Activated CD8-positive, alpha-beta memory T cell treated with anti-CD3 and anti-CD28 coated beads for 48 hours (primary cell): Measurements from ENCODE around the gene SNX15.
A peak's percentile ranks its signal among the peaks of the same experiment; 100 is the strongest.
"Not testable (repeated sequence)": the region's sequence is repeated elsewhere in the genome, so short reads cannot be mapped to it uniquely, and the experiment has no call there.

Source experiments
- DNase-seq, 3 experiments: peaks; one replicate each; pipeline ENCODE4 v3.0.0-alpha.2; 2020; ENCODE audit warnings: low read depth in 2 of 3, low spot score in 2 of 3

The SNX15 gene

DNA sequence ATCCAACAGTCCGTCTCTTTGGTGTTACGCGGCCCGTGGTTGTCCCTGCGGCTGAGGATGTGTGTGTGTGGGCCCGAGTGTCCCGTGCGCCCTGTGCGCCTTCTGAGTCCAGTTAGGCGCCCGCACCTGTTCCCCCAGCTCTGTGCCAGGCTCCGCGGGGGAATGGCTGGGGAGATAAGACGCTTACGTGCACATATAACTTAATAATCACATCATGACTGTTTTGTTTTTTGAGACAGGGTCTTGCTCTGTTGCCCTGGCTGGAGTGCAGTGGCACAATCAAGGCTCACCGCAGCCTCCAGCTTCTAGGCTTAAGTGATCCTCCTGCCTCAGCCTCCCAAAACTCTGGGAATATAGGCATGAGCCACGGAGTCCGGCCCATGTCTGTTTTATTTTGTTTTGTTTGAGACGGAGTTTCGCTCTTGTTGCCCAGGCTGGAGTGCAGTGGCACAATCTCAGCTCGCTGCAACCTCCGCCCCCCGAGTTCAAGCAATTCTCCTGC, 12.5 kb upstream of the SNX15 start:
- DNase-seq = peak in 1 of 3 experiments; percentile 14

DNA sequence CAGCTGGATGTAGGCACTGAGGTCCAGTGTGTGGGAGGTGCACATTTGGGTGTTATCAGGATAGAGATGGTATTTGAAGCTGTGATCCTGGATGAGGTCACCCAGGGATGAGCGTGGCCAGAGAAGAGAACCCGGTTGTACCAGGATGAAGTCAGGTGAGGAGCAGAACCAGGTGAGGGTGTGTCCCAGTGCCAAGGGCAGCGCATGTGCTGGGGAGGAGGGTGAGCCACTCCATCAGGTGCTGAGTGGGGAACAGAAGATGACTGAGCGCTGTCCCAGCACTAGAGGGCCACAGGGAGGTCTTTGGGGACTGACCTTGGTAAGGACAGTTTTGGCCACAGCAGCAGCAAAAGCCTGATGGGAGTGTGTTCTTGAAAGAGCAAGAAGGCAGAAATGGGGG, 10.5 kb upstream of the SNX15 start:
- no peak for DNase-seq

- no peak for DNase-seq
Measured at GRCh38 chr11:65017937-65018336, 9.3 kb upstream of the SNX15 start.

DNA sequence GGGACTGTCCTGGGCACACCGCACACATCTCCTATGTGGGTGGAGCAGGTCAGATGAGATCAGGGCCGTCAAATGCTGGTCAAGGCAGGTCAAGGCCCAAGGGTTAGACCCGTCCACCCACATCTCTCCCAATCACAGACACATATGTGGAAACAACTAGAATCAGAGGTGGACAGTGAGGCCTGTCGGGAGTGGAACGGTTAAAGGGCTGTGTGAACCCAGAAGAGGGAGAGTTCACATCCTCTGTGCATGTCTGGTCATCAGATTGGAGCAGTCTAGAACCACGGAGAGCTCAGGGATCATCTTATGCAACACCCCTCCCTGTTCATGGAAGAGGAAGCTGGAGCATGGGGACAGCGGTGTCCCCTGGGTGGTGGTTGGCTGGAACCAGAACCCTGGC, 7.4 kb upstream of the SNX15 start:
- DNase-seq = no peak

DNA sequence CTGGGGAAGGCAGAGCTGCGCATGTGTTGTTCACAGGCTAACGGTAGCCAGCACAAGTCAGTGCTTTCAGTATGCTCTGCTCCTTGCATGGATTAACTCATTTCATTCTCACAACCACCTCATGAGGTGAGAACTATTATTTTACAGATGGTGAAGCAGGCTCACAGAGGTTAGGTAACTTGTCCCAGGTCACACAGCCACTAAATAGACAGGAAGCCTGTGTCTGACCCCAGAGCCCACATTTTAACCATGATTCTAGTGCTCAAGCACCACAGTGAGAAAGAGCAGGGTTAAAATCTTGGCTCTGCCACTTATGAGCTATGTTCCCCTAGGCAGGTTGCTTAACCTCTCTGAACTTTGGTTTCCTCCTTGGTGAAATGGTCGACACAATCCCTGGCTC, 6.2 kb upstream of the SNX15 start:
- no peak for DNase-seq

- DNase-seq = no peak
Measured at GRCh38 chr11:65021509-65021908, 5.7 kb upstream of the SNX15 start.

DNA sequence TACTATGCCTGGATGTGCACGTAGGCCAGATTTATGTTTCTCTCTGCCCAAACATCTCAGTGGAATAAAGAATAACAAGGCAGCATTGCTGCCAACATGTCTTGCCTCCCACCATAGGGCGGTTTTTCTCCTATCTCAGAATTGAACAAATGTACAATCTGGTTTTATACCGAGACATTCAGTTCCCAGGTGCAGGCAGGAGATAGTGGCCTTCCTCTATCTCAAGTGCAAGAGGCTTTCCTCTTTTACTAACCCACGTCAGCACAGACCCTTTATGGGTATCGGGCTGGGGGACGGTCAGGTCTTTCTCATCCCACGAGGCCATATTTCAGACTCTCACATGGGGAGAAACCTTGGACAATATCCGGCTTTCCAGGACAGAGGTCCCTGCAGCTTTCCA, 3.7 kb upstream of the SNX15 start:
- not testable (repeated sequence) for DNase-seq

GRCh38 chr11:65026810-65027209, 429 bp upstream of the SNX15 start:
- no peak for DNase-seq

GRCh38 chr11:65032216-65032615, 5.0 kb downstream of the SNX15 start:
- DNase-seq = no peak

DNA sequence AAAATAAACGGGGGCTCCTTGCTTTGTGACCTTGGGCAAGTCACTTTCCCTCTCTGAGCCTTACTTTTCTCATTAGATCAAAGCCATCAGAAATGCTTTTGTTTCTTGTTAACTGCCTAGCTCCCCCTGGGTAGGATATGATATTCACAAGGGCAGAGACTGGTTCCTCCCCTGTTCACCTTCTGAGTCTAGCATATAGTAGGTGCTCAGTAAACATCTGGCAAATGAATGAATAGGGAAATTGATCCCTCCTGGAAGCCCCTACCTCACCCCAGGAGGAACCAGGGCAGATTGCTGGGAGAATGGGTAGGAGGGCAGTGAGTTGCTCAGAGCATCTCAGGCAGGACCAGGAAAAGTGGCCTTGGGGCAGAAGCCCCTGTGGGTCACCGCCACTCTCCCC, 7.2 kb downstream of the SNX15 start:
- DNase-seq = no peak

DNA sequence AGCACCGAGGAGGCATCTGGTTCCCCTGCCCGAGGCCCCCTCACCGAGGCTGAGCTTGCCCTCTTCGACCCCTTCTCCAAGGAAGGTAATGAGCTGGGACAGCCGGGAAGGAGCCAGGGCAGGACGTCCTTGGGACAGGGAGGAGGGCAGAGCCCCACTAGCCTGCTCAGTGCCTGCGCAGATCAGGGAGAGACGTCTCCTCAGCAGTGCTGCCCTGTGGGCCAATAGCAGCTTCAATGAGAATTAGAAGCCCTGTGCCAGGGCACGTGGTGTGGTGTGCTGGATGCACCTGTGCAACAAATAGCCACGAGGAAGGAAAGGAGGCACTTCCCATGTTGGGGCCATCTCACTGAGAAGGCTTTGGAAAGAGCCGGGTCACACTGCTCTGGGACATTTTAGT, 8.3 kb downstream of the SNX15 start:
- no peak for DNase-seq

DNA sequence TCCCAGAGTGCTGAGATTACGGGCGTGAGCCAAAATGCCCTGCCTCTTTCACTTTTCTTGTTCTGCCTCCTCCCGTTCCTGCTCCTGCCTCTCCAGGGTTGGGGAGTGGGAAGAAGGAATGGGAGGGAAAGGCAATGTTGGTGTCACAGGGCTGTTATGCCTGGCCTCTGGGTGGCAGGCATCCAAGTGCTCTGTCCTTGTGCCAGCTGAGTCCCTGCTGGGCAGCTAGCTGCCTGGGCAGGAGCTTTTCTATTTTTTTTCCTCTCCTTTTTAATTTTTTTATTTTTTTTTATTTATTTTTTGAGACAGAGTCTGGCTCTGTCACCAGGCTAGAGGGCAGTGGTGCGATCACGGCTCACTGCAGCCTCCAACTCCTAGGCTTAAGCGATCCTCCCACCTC, 9.7 kb downstream of the SNX15 start:
- no peak for DNase-seq

DNA sequence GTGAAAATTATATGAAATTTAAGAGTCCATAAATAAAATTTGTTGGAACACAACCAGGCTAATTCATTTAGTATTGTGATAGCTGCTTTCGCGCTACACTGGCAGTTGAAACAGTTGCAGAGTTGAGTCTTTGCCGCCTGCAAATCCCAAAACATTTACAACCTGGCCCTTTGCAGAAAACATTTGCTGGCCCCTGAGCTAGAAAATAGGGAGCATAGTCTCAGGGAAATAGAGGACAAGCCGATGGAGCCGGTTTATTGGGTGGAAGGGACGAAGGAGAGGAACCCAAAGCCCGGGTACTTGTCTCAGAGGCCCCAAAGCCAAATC, 13.2 kb downstream of the SNX15 start:
- DNase-seq = no peak

DNA sequence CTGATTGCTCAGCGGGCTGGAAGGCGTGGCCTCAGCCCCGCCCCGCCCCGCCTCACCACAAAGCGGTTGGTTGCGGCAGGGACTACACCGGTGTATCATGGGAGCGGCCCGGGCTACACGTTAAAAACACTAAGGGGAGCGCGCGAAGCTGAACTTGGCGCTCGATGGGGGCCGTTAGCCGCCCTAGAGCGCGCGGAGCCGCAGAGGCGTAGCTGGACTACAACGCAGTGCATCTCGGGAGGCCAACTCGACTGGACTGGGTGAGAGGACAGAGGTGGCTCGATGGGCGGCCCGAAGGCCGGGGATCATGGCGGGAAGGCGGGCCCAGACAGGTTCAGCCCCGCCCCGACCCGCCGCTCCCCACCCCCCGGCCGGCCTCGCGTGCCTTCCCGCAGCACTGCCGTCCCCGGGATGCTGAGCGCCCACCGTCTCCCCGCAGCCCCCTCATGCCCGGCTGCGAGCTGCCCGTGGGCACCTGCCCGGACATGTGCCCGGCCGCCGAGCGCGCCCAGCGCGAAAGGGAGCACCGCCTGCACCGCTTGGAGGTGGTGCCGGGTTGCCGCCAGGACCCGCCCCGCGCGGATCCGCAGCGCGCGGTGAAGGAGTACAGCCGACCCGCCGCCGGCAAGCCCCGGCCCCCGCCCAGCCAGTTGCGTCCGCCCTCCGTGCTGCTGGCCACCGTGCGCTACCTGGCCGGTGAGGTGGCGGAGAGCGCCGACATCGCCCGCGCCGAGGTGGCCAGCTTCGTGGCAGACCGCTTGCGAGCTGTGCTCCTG, 13.8 kb downstream of the SNX15 start, which contains the start of gene SAC3D1:
Gene SAC3D1, plus strand, starts transcription at position 364 of the 776 bp plus-strand sequence. Its CDS starts 83 bp downstream, at position 447.
- peak; percentile 68 to 77 (median 71) for DNase-seq

DNA sequence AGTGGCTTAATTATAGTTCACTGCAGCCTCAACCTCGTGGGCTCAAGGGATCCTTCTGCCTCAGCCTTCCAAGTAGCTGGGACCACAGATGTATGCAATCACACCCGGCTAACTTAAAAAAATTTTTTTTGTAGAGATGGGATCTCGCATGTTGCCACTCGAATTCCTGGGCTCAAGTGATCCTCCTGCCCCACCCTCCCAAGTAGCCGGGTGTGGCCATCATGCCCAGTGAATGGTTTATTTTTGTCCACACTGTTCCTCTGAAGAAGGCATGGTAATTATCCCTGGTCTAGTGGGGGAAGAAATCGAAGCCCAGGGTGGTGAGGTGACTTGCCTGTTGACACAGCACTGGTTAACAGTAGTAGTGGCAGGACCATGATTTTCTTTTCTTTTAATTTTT, 15.7 kb downstream of the SNX15 start:
- no peak for DNase-seq

GRCh38 chr11:65043881-65044501, 16.8 kb downstream of the SNX15 start:
- DNase-seq = no peak

GRCh38 chr11:65045061-65045460, 17.8 kb downstream of the SNX15 start:
- no peak for DNase-seq

GRCh38 chr11:65045728-65046127, 18.5 kb downstream of the SNX15 start:
- no peak for DNase-seq

DNA sequence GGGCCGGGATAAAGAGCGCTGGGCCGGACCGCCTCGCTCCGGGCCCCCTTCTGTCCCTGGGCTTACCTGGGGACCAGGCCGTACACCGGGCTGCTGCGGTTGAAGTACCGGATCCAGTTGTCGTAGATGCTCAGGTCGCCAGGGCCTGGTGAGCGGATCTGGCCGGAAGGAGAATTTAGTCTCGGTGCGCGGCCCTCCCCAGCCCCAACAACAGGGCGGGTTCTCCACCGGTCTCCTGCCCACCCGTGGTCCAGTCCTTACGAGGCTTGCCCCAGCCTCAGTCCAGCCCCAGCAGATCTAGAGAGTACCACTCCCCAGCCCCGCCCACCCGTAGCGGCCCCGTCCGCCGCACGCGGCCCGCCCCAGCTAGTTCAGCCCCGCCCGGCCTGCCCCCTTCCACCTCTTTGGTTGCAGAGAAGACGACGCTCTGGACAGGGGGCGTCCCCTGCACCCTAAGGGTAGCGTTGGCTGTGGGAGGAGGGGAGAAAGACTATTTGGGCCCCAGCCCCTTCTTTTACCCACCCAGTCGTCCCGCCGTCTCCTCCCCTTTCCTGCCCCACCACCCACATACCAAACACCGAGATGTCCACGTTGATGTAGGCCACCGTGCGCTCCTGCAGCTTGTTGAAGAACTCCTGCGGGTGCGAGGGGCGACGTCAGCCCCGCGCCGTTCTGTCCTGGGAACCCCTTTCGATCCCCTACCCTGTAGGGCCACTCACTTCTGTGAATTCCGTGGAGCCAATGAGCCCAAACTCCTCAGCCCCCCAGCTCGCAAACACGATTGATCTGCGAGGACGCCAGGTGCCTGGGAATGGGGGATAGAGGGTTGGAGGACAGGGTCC, 20.6 kb downstream of the SNX15 start:
- DNase-seq = no peak

GRCh38 chr11:65051398-65051858, 24.2 kb downstream of the SNX15 start:
- DNase-seq = no peak

DNA sequence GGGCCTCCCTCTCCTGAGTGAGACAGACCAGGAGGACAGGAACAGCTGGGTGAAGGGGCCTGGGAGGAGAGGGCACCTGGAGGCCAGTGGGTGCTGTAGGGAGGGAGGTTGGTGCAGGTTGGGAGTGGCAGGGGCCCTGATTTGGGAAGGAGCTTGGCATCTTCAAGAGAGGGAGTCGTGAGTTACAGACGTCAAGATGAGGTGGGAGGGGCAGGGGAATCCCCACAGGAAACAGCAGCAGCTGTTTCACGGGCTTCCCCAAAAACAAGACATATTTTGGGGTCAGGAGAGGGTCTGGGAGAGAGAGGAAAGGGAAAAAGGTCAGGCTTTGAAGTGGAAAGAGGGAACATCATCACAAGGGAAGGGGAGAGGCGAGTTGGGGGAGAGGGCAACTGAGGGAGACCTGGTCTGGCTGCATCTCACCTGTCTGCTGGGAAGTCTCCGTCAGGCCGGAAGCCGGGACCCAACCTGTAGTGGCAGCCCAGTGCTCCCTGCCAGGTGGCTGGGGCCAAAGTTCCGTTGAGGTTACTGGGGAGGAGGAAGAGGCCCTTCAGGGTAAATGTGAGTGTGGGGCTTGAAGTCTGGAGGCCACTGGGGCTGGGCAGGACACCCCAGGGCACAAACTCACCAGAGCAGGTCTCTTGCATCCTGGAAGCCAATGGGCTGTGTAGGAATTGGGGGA, 26.7 kb downstream of the SNX15 start:
- no peak for DNase-seq
